Measurements from ENCODE around the gene PDAP1. TPM values are rescaled to one million over a fixed set of nuclear protein-coding genes. Genes with fewer than 3 reads are reported as not detected.
A peak's percentile ranks its signal among the peaks of the same experiment; 100 is the strongest.

The PDAP1 gene
- 100 to 1,000 TPM in 5 of 8 experiments, 10 to 100 TPM in 3; 88.1 to 172 (median 103) TPM for total RNA-seq

- H3K27ac ChIP-seq = peak within 1 kb of the TSS; percentile 100
- WGBS, 10 experiments = 0 to 12% (median 0%) methylated on average over 1 to 10 of the region's 72 CpGs; no CpG with 5 or more reads in 4 of the 10 experiments
- H3K4me3 ChIP-seq = peak within 1 kb of the TSS; percentile 48 to 95 (median 91)
- in situ Hi-C loops (cut with MboI; ENCODE audit: low pct_unique_long_range_greater_than_20kb in 2 of 9, low sequenced_read_pairs in 9 of 9, unreplicated experiment in 9 of 9) = no loop called here
- peaks cover 13 to 16% of the 10 kb centered on the region in 2 donors for H3K4me1 ChIP-seq (replicated peaks in 1 of 2)
- peak; percentile 74 to 93 (median 90) for ATAC-seq (replicated peaks in 6 of 8)
Measured at GRCh38 chr7:99408379-99409191, at the start of gene PDAP1, which contains the start of gene BUD31. PDAP1 (minus strand) TSS chr7:99408597; CDS start chr7:99408548, 49 bp downstream. BUD31 (plus strand) TSS chr7:99408969; CDS start chr7:99411093, 2,124 bp downstream.

GRCh38 chr7:99457650-99458493 is 49.5 kb upstream of the PDAP1 start:
- Histone ChIP-seq H3K4me1 (replicated peaks in 1 of 2) (no peaks in the 10 kb centered on the region), H3K4me3 (no peak overlapping the region), H3K27ac (no peak overlapping the region)
- in situ Hi-C loops (cut with MboI; ENCODE audit: low pct_unique_long_range_greater_than_20kb in 2 of 9, low sequenced_read_pairs in 9 of 9, unreplicated experiment in 9 of 9) = no loop called here
- peak in 1 of 8 experiments; percentile 18 for ATAC-seq (replicated peaks in 6 of 8)
- WGBS, 10 experiments = 70 to 100% (median 97%) methylated on average over 2 to 6 of the region's 26 CpGs; no CpG with 5 or more reads in 4 of the 10 experiments

- H3K27ac ChIP-seq = no peak overlapping the region
Measured at GRCh38 chr7:99457050-99457649, 48.8 kb upstream of the PDAP1 start.

GRCh38 chr7:99456288-99456687 is 47.9 kb upstream of the PDAP1 start:
- 50 to 96% (median 85%) methylated on average over 1 to 11 of the region's 13 CpGs; no CpG with 5 or more reads in 2 of the 10 experiments for WGBS, 10 experiments
- in situ Hi-C loops (cut with MboI; ENCODE audit: low pct_unique_long_range_greater_than_20kb in 2 of 9, low sequenced_read_pairs in 9 of 9, unreplicated experiment in 9 of 9) = no loop called here
- peak in 1 of 8 experiments; percentile 19 for ATAC-seq (replicated peaks in 6 of 8)
- H3K4me1 ChIP-seq (replicated peaks in 1 of 2) = no peaks in the 10 kb centered on the region
- no peak overlapping the region for H3K4me3 ChIP-seq
- no peak overlapping the region for H3K27ac ChIP-seq

More at GRCh38 chr7:99457050-99457649, 48.8 kb upstream of the PDAP1 start:
- Histone ChIP-seq H3K4me3 (no peak overlapping the region), H3K4me1 (replicated peaks in 1 of 2) (no peaks in the 10 kb centered on the region)
- in situ Hi-C loops (cut with MboI; ENCODE audit: low pct_unique_long_range_greater_than_20kb in 2 of 9, low sequenced_read_pairs in 9 of 9, unreplicated experiment in 9 of 9) = no loop called here
- WGBS, 10 experiments = 44 to 100% (median 93%) methylated on average over 1 to 4 of the region's 6 CpGs; no CpG with 5 or more reads in 5 of the 10 experiments
- no peak for ATAC-seq (replicated peaks in 6 of 8)

GRCh38 chr7:99455874-99456273 is 47.5 kb upstream of the PDAP1 start:
- H3K4me1 ChIP-seq (replicated peaks in 1 of 2) = no peaks in the 10 kb centered on the region
- ATAC-seq (replicated peaks in 6 of 8) = peak in 2 of 8 experiments; percentile 4
- no peak overlapping the region for H3K4me3 ChIP-seq
- H3K27ac ChIP-seq = no peak overlapping the region
- WGBS, 10 experiments = 87 to 96% methylated on average over 4 to 7 of the region's 9 CpGs; no CpG with 5 or more reads in 8 of the 10 experiments
- in situ Hi-C loops (cut with MboI; ENCODE audit: low pct_unique_long_range_greater_than_20kb in 2 of 9, low sequenced_read_pairs in 9 of 9, unreplicated experiment in 9 of 9) = no loop called here

- WGBS, 10 experiments = 80 to 100% (median 95%) methylated on average over 1 to 8 of the region's 11 CpGs; no CpG with 5 or more reads in 5 of the 10 experiments
- in situ Hi-C loops (cut with MboI; ENCODE audit: low pct_unique_long_range_greater_than_20kb in 2 of 9, low sequenced_read_pairs in 9 of 9, unreplicated experiment in 9 of 9) = no loop called here
- no peak for ATAC-seq (replicated peaks in 6 of 8)
- Histone ChIP-seq H3K27ac (no peak overlapping the region), H3K4me3 (no peak overlapping the region), H3K4me1 (replicated peaks in 1 of 2) (no peaks in the 10 kb centered on the region)
Measured at GRCh38 chr7:99453105-99453504, 44.7 kb upstream of the PDAP1 start.

- Histone ChIP-seq H3K27ac (no peak overlapping the region), H3K4me3 (no peak overlapping the region), H3K4me1 (replicated peaks in 1 of 2) (no peaks in the 10 kb centered on the region)
- 93 to 100% (median 100%) methylated on average over 1 to 7 of the region's 13 CpGs; no CpG with 5 or more reads in 6 of the 10 experiments for WGBS, 10 experiments
- in situ Hi-C loops (cut with MboI; ENCODE audit: low pct_unique_long_range_greater_than_20kb in 2 of 9, low sequenced_read_pairs in 9 of 9, unreplicated experiment in 9 of 9) = no loop called here
- no peak for ATAC-seq (replicated peaks in 6 of 8)
Measured at GRCh38 chr7:99452541-99452940, 44.1 kb upstream of the PDAP1 start.

- Histone ChIP-seq H3K4me3 (no peak overlapping the region), H3K4me1 (replicated peaks in 1 of 2) (no peaks in the 10 kb centered on the region), H3K27ac (no peak overlapping the region)
- WGBS, 10 experiments = 95 to 100% (median 100%) methylated on average over 1 to 4 of the region's 8 CpGs; no CpG with 5 or more reads in 6 of the 10 experiments
- no peak for ATAC-seq (replicated peaks in 6 of 8)
- in situ Hi-C loops (cut with MboI; ENCODE audit: low pct_unique_long_range_greater_than_20kb in 2 of 9, low sequenced_read_pairs in 9 of 9, unreplicated experiment in 9 of 9) = no loop called here
Measured at GRCh38 chr7:99451936-99452335, 43.5 kb upstream of the PDAP1 start.

- 83 to 100% (median 88%) methylated on average over 1 to 2 of the region's 5 CpGs; no CpG with 5 or more reads in 6 of the 10 experiments for WGBS, 10 experiments
- no peaks in the 10 kb centered on the region for H3K4me1 ChIP-seq (replicated peaks in 1 of 2)
- no peak for ATAC-seq (replicated peaks in 6 of 8)
Measured at GRCh38 chr7:99449326-99449725, 40.9 kb upstream of the PDAP1 start.

GRCh38 chr7:99448855-99449254 is 40.5 kb upstream of the PDAP1 start:
- Histone ChIP-seq H3K4me3 (no peak overlapping the region), H3K27ac (no peak overlapping the region), H3K4me1 (replicated peaks in 1 of 2) (no peaks in the 10 kb centered on the region)
- WGBS, 10 experiments = 80 to 100% (median 100%) methylated on average over 1 to 2 of the region's 10 CpGs; no CpG with 5 or more reads in 6 of the 10 experiments
- in situ Hi-C loops (cut with MboI; ENCODE audit: low pct_unique_long_range_greater_than_20kb in 2 of 9, low sequenced_read_pairs in 9 of 9, unreplicated experiment in 9 of 9) = no loop called here
- ATAC-seq (replicated peaks in 6 of 8) = no peak

More at GRCh38 chr7:99449326-99449725, 40.9 kb upstream of the PDAP1 start:
- H3K4me3 ChIP-seq = no peak overlapping the region
- in situ Hi-C loops (cut with MboI; ENCODE audit: low pct_unique_long_range_greater_than_20kb in 2 of 9, low sequenced_read_pairs in 9 of 9, unreplicated experiment in 9 of 9) = no loop called here
- H3K27ac ChIP-seq = no peak overlapping the region

GRCh38 chr7:99447943-99448342 is 39.5 kb upstream of the PDAP1 start:
- ATAC-seq (replicated peaks in 6 of 8) = no peak
- no peak overlapping the region for H3K27ac ChIP-seq
- in situ Hi-C loops (cut with MboI; ENCODE audit: low pct_unique_long_range_greater_than_20kb in 2 of 9, low sequenced_read_pairs in 9 of 9, unreplicated experiment in 9 of 9) = no loop called here
- no peaks in the 10 kb centered on the region for H3K4me1 ChIP-seq (replicated peaks in 1 of 2)
- WGBS, 10 experiments = 86 to 100% (median 89%) methylated on average over 2 to 8 of the region's 10 CpGs; no CpG with 5 or more reads in 4 of the 10 experiments
- H3K4me3 ChIP-seq = no peak overlapping the region

- H3K4me3 ChIP-seq = no peak overlapping the region
- WGBS, 10 experiments = 40 to 100% (median 87%) methylated on average over 1 to 2 of the region's 4 CpGs; no CpG with 5 or more reads in 4 of the 10 experiments
- H3K4me1 ChIP-seq (replicated peaks in 1 of 2) = no peaks in the 10 kb centered on the region
- in situ Hi-C loops (cut with MboI; ENCODE audit: low pct_unique_long_range_greater_than_20kb in 2 of 9, low sequenced_read_pairs in 9 of 9, unreplicated experiment in 9 of 9) = no loop called here
- ATAC-seq (replicated peaks in 6 of 8) = no peak
- no peak overlapping the region for H3K27ac ChIP-seq
Measured at GRCh38 chr7:99446096-99446495, 37.7 kb upstream of the PDAP1 start.
